GM18498 (cell line): ENCODE data around the gene TP53BP1.
A peak's percentile ranks its signal among the peaks of the same experiment; 100 is the strongest.

Source experiments
- ATAC-seq: cut with Tn5 transposase; IDR thresholded peaks from one replicate; pipeline ENCODE4 v1.9.1; 2021; ENCODE audit warnings: mild to moderate bottlenecking, moderate library complexity; ENCODE audit not compliant: unreplicated experiment

TP53BP1 gene

DNA sequence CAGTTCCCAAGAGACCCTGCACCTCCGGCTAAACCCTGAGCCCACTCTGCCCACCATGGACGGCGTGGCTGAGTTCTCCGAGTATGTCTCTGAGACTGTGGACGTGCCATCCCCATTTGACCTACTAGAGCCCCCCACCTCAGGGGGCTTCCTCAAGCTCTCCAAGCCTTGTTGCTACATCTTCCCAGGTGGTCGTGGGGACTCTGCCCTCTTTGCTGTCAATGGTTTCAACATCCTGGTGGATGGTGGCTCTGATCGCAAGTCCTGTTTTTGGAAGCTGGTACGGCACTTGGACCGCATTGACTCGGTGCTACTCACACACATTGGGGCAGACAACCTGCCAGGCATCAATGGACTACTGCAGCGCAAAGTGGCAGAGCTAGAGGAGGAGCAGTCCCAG lies 28.5 kb upstream of the TP53BP1 start:
- no peak for ATAC-seq

- no peak for ATAC-seq
Observed at GRCh38 chr15:43520138-43520537, 27.2 kb upstream of the TP53BP1 start.

DNA sequence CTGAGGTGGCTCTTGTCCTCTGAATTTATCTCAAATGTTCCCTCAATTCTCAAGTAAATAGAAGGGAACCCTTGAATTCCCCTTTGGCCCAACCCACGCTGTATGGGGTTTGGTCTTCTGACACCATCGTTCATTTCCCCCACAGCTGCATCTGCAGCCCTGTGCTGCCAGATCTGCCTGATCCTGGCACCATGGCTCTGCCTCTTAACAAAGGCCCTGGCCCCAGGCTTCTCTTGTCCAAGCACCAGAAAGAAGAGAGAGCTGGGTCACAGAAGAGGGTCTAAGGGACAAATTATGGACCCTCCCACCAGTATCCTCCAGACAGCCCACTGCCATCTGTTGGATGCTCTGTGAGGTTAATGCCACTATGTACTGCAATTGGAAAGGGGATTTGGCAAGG lies 26.2 kb upstream of the TP53BP1 start:
- ATAC-seq, result no peak

GRCh38 chr15:43518197-43518761 lies 25.3 kb upstream of the TP53BP1 start:
- ATAC-seq, result no peak

- ATAC-seq, result no peak
Observed at GRCh38 chr15:43517354-43518196, 24.6 kb upstream of the TP53BP1 start, which contains the start of gene MAP1A. MAP1A (plus strand) TSS chr15:43517608; CDS start chr15:43521474, 3,866 bp downstream.

DNA sequence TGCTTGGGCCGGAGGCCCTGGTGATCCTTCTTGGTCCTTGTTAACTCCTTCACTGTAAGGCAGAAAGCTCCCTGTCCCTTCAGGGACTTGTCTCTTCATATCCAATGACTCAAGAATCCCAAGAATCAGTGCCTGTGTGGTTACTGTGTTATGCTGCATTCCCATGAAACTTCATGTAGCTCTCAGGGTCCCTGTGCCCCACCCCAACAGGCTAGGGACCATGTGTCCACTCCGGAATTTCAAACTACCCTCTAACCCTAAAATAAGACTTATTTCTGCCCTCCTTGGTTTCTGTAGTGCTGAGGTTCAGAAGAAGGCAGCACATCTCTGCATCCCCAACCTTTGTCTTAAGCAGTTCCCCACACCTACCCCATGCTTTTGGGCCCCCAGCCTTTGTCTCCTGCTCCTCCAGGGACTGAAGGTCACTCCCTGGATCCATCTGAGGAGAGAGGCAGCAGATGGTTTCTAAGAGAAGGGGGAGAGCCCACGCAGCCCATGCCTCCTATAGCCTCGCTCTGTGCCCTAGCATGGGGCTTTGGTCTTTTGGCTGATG lies 23.9 kb upstream of the TP53BP1 start:
- no peak for ATAC-seq

- no peak for ATAC-seq
Observed at GRCh38 chr15:43516185-43516584, 23.2 kb upstream of the TP53BP1 start.

- ATAC-seq, result no peak
Observed at GRCh38 chr15:43515741-43516140, 22.8 kb upstream of the TP53BP1 start.

DNA sequence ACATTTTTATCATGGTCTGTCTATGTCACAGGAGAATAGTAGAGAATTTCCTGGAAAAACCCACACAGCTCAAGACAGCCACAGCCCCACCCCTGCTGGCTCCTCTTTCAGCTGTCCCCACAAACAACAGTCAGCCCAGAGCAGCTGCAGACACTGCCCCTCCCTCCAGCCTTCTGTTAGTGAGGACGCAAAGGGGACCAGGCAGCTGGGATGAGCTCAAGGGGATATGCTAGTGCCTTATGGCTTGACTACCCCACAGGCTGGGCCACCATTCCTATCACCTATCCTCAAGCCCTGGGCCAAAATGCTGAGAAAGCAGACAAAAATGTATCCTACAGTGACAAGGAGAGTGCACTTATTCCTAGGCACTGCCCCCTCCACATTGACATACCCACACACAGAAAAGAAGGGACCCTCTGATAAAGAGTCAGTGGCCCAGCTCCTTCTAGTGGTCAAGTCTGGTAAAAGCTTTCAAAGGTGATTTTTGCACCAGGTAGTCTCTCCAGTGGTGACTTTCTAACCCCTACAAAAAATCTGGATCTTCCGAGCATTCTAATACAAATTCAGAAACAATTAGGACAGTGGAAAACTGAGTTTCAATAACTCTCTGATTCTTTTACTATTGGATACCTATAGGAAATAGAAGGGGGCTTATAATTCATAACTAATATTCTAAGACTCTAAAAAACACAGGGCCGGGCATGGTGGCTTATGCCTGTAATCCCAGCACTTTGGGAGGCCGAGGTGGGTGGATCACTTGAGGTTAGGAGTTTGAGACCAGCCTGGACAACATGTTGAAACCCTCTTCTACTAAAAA lies 21.5 kb upstream of the TP53BP1 start:
- ATAC-seq, result no peak

GRCh38 chr15:43513550-43513949 lies 20.6 kb upstream of the TP53BP1 start:
- ATAC-seq, result no peak

DNA sequence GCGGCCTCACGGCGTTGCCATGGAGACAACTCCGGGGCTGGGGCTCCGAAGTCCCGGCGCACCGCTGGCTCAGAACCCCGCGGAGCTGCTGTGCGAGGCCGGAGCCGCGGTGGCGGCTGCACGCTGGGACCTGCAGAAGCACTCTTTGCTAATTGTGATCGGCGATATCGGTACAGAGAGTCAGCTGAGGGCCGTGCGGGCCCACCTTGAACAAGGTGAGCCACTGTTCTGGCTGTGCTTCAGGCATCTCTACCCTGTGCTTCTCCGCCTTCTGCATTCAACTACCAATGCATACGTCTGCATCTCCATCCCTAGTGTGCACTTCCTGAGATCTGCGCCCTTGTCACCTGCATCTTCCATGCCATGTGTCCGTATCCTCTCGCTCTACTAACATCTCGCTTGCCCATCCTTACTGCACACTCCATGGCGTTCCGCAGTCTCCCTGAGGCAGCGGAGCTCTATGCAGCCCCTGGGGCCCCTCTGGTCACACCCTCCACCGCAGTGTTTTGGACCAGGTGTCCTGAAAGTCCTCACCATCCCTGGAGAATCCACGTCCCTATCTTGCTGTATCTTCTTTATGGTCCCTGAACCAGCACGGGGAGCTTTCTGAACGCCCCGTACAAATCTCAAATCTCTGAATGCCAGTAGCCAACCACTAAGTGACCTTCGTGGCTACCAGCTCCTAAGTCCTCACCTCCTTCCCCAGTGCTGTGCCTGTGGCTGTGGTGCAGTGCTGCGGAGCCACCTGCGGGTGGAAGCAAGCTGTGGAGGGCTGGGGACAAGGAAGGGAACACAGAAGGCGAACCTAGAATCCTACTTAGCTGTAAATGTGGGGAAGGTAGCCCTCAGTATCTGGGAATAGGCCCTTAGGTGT lies 18.3 kb upstream of the TP53BP1 start:
- ATAC-seq, result no peak

- peak; percentile 98 for ATAC-seq
Observed at GRCh38 chr15:43510200-43511011, 17.4 kb upstream of the TP53BP1 start.

DNA sequence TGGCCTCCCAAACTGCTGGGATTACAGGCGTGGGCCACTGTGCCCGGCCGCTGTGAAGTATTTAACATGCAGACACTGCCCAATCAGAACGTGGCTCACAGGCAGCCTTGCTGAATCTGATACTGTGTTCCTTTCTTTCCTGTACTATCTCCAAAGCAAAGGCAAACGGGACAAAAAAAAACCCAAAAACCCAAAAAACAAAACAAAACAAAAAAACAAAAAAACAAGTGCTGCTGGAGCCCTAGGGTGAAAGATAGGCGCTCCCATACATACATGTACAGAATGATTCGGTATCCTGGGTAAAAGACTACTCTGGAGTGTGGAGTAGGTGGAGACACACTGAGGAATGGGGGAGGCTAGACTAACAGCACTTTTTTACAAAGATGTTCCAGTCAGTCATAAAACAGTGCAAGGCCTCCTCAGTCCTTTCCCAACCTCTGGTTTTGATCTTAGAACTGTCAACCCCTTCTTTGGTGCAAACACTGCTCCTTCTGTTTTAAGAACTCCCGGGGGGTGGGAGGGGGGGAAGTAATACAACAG lies 16.8 kb upstream of the TP53BP1 start:
- ATAC-seq, result no peak

- ATAC-seq, result no peak
Observed at GRCh38 chr15:43508991-43509659, 16.2 kb upstream of the TP53BP1 start.

DNA sequence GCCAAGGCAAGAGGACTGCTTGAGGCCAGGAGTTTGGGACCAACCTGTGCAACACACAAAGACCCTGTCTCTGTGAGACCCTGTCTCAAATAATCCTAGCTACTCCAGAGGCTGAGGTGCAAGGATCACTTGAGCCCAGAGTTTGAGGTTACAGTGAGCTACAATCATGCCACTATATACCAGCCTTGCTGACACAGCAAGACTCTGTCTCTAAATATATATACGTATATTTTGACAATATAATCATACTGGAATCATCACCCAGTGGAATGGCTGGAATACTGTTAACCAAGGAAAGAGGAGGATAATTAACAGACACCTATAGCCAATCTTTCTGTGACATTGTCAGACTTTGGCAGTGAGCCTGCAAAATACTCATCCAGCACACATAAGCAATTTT lies 15.5 kb upstream of the TP53BP1 start:
- no peak for ATAC-seq

- ATAC-seq, result no peak
Observed at GRCh38 chr15:43505738-43506137, 12.8 kb upstream of the TP53BP1 start.

GRCh38 chr15:43499635-43500034 lies 6.7 kb upstream of the TP53BP1 start:
- ATAC-seq, result no peak

- ATAC-seq, result no peak
Observed at GRCh38 chr15:43498990-43499389, 6.0 kb upstream of the TP53BP1 start.
